Posterior cingulate gyrus (tissue), 11 donors: Measurements from ENCODE around the gene C1QTNF12.
"Not testable (repeated sequence)": the region's sequence is repeated elsewhere in the genome, so short reads cannot be mapped to it uniquely, and the experiment has no call there.

Source experiments
- DNase-seq, 10 donors: peaks; one replicate each; pipeline versions ENCODE4 v3.0.0 to v3.0.0-alpha.2; 2020 to 2021; ENCODE audit warnings: mixed read lengths in 3 of 10
- intact Hi-C: fragments of 100-400 bp; cut with DNase I; formaldehyde crosslinking; loops from one replicate; pipeline ENCODE4 v1.15.1; 2023

The C1QTNF12 gene

GRCh38 chr1:1264026-1264425 lies 17.5 kb upstream of the C1QTNF12 start:
- intact Hi-C loops = no loop called here

GRCh38 chr1:1262758-1263157 lies 16.2 kb upstream of the C1QTNF12 start:
- no peak for DNase-seq
- intact Hi-C loops = no loop called here

More at GRCh38 chr1:1264026-1264425, 17.5 kb upstream of the C1QTNF12 start:
- DNase-seq = no peak

- intact Hi-C loops = no loop called here
- DNase-seq = no peak
Observed at GRCh38 chr1:1262071-1262470, 15.5 kb upstream of the C1QTNF12 start.

GRCh38 chr1:1260843-1261560 lies 14.5 kb upstream of the C1QTNF12 start:
- intact Hi-C loops = no loop called here
- no peak for DNase-seq

- intact Hi-C loops = no loop called here
- DNase-seq = no peak
Observed at GRCh38 chr1:1259951-1260600, 13.6 kb upstream of the C1QTNF12 start.

- no peak for DNase-seq
- intact Hi-C loops = no loop called here
Observed at GRCh38 chr1:1259540-1259939, 13.0 kb upstream of the C1QTNF12 start.

GRCh38 chr1:1259119-1259488 lies 12.6 kb upstream of the C1QTNF12 start:
- no peak for DNase-seq
- intact Hi-C loops = no loop called here

- intact Hi-C loops = no loop called here
- no peak for DNase-seq
Observed at GRCh38 chr1:1256956-1257871, 10.7 kb upstream of the C1QTNF12 start.

GRCh38 chr1:1255611-1256010 lies 9.1 kb upstream of the C1QTNF12 start:
- intact Hi-C loops = no loop called here
- DNase-seq = no peak

GRCh38 chr1:1255078-1255477 lies 8.6 kb upstream of the C1QTNF12 start:
- intact Hi-C loops = no loop called here
- no peak for DNase-seq

- no peak for DNase-seq
- intact Hi-C loops = loop anchor here (5.0 kb wide), 1 partner anchor 132 kb away; no protein-coding TSS in a partner anchor
Observed at GRCh38 chr1:1254667-1254998, 8.1 kb upstream of the C1QTNF12 start.

GRCh38 chr1:1253972-1254666 lies 7.6 kb upstream of the C1QTNF12 start:
- intact Hi-C loops = loop anchor here (5.0 kb wide), 1 partner anchor 132 kb away; no protein-coding TSS in a partner anchor
- no peak for DNase-seq

GRCh38 chr1:1253314-1253713 lies 6.8 kb upstream of the C1QTNF12 start:
- intact Hi-C loops = loop anchor here (5.0 kb wide), 1 partner anchor 131 kb away; no protein-coding TSS in a partner anchor
- DNase-seq = no peak

GRCh38 chr1:1250786-1251284 lies 4.3 kb upstream of the C1QTNF12 start:
- DNase-seq = no peak
- intact Hi-C loops = loop anchor here (5.0 kb wide), 1 partner anchor 129 kb away; no protein-coding TSS in a partner anchor

GRCh38 chr1:1248009-1248913 lies 1.7 kb upstream of the C1QTNF12 start:
- intact Hi-C loops, DNase-seq: not testable (repeated sequence)

- no peak for DNase-seq
- intact Hi-C loops = no loop called here
Observed at GRCh38 chr1:1247341-1247913, 905 bp upstream of the C1QTNF12 start.

- DNase-seq = no peak
- intact Hi-C loops = no loop called here
Observed at GRCh38 chr1:1245817-1246576, 525 bp downstream of the C1QTNF12 start.

GRCh38 chr1:1245178-1245816 lies 1.2 kb downstream of the C1QTNF12 start:
- DNase-seq = no peak
- intact Hi-C loops = no loop called here
